ENCODE data around the gene KIF18B. TPM values are rescaled to one million over a fixed set of nuclear protein-coding genes. Genes with fewer than 3 reads are reported as not detected.
A peak's percentile ranks its signal among the peaks of the same experiment; 100 is the strongest.
"Not testable (repeated sequence)": the region's sequence is repeated elsewhere in the genome, so short reads cannot be mapped to it uniquely, and the experiment has no call there.

The KIF18B gene
- total and polyA plus RNA-seq, 8 donors = 2.9 to 24.5 (median 12.9) TPM

- Histone ChIP-seq H3K36me3 (no peaks in the 10 kb centered on the region), H3K27ac (no peak overlapping the region), H3K9me3 (no peaks in the 10 kb centered on the region), H3K27me3 (peaks cover 20 to 64% of the 10 kb centered on the region in 2 donors), H3K4me3 (no peak overlapping the region), H3K4me1 (peaks cover 4 to 10% of the 10 kb centered on the region in 2 donors)
- no peak for TF ChIP-seq CTCF (IDR thresholded peaks at IDR 0.05)
- DNase-seq (no peak), ATAC-seq (no peak)
- intact Hi-C loops (cut with DNase I) = no loop called here
These were observed 9.7 kb upstream of the KIF18B start for GRCh38 chr17:44956998-44957981.

- Histone ChIP-seq H3K4me3 (no peak overlapping the region), H3K27ac (no peak overlapping the region), H3K36me3 (no peaks in the 10 kb centered on the region), H3K27me3 (peaks cover 18 to 54% of the 10 kb centered on the region in 2 donors), H3K9me3 (no peaks in the 10 kb centered on the region), H3K4me1 (peaks cover 4 to 10% of the 10 kb centered on the region in 2 donors)
- no peak for TF ChIP-seq CTCF (IDR thresholded peaks at IDR 0.05)
- intact Hi-C loops (cut with DNase I) = no loop called here
- no peak for DNase-seq
- no peak for ATAC-seq
These were observed 8.3 kb upstream of the KIF18B start for GRCh38 chr17:44955674-44956425.

GRCh38 chr17:44952946-44953475 lies 5.4 kb upstream of the KIF18B start:
- no peak for DNase-seq
- no peaks in the 10 kb centered on the region for H3K36me3 ChIP-seq
- H3K27me3 ChIP-seq = peaks cover 0 to 26% of the 10 kb centered on the region in 2 donors
- H3K4me1 ChIP-seq = peaks cover 4 to 5% of the 10 kb centered on the region in 2 donors
- no peak overlapping the region for H3K4me3 ChIP-seq
- no peak overlapping the region for H3K27ac ChIP-seq
- intact Hi-C loops (cut with DNase I) = no loop called here
- H3K9me3 ChIP-seq = no peaks in the 10 kb centered on the region
- ATAC-seq = no peak
- TF ChIP-seq CTCF (IDR thresholded peaks at IDR 0.05) = no peak

GRCh38 chr17:44948315-44948795 lies 782 bp upstream of the KIF18B start:
- TF ChIP-seq CTCF (IDR thresholded peaks at IDR 0.05) = no peak
- Histone ChIP-seq H3K27me3 (no peaks in the 10 kb centered on the region), H3K4me1 (peaks cover 5 to 22% of the 10 kb centered on the region in 2 donors), H3K27ac (peak overlapping the region in 1 of 2 donors; percentile 83), H3K4me3 (peak overlapping the region; percentile 55 to 69), H3K36me3 (no peaks in the 10 kb centered on the region), H3K9me3 (no peaks in the 10 kb centered on the region)
- ATAC-seq (no peak), DNase-seq (no peak)
- intact Hi-C loops (cut with DNase I) = no loop called here

GRCh38 chr17:44945652-44946051 lies 1.9 kb downstream of the KIF18B start:
- H3K9me3 ChIP-seq = not testable (repeated sequence)

More at GRCh38 chr17:44945652-44946051, 1.9 kb downstream of the KIF18B start:
- peaks cover 5 to 22% of the 10 kb centered on the region in 2 donors for H3K4me1 ChIP-seq
- DNase-seq; H3K27me3 ChIP-seq; H3K4me3 ChIP-seq; H3K27ac ChIP-seq; ATAC-seq; H3K36me3 ChIP-seq; intact Hi-C loops (cut with DNase I): not testable (repeated sequence)
